ENCODE data around the gene CYP17A1.
"Not testable (repeated sequence)": the region's sequence is repeated elsewhere in the genome, so short reads cannot be mapped to it uniquely, and the experiment has no call there.

CYP17A1 gene

GRCh38 chr10:102837230-102837721, at the start of gene CYP17A1:
CYP17A1 (minus strand) TSS chr10:102837413; CDS start chr10:102837361, 52 bp downstream.
- Histone ChIP-seq H3K27ac (no peak within 1 kb of the TSS), H3K4me3 (no peak within 1 kb of the TSS)

GRCh38 chr10:102880256-102880655, 43.0 kb upstream of the CYP17A1 start:
- H3K27ac ChIP-seq: no peak overlapping the region
- H3K4me3 ChIP-seq: no peak overlapping the region

GRCh38 chr10:102878629-102879028, 41.4 kb upstream of the CYP17A1 start:
- Histone ChIP-seq H3K27ac (no peak overlapping the region), H3K4me3 (no peak overlapping the region)

- no peak overlapping the region for H3K27ac ChIP-seq
- H3K4me3 ChIP-seq: no peak overlapping the region
Observed at GRCh38 chr10:102876747-102877153, 39.5 kb upstream of the CYP17A1 start.

GRCh38 chr10:102872163-102872562, 35.0 kb upstream of the CYP17A1 start:
- no peak overlapping the region for H3K4me3 ChIP-seq
- H3K27ac ChIP-seq: no peak overlapping the region

- H3K4me3 ChIP-seq: peak overlapping the region in 3 of 7 experiments; percentile 27 to 55 (median 32)
- no peak overlapping the region for H3K27ac ChIP-seq
Observed at GRCh38 chr10:102870221-102870620, 33.0 kb upstream of the CYP17A1 start.

- Histone ChIP-seq H3K27ac (peak within 1 kb of the TSS in 8 of 21 experiments; percentile 4 to 64 (median 46)), H3K4me3 (peak within 1 kb of the TSS; percentile 19 to 55 (median 27))
Observed at GRCh38 chr10:102869258-102870198, 32.3 kb upstream of the CYP17A1 start, which contains the start of gene AS3MT. AS3MT (plus strand) TSS chr10:102869470; CDS start chr10:102869593, 123 bp downstream.

- peak overlapping the region in 5 of 7 experiments; percentile 19 to 55 (median 32) for H3K4me3 ChIP-seq
- H3K27ac ChIP-seq: peak overlapping the region in 3 of 21 experiments; percentile 45 to 64 (median 51)
Observed at GRCh38 chr10:102868911-102869257, 31.7 kb upstream of the CYP17A1 start.

- Histone ChIP-seq H3K4me3 (no peak overlapping the region), H3K27ac (no peak overlapping the region)
Observed at GRCh38 chr10:102865620-102866019, 28.4 kb upstream of the CYP17A1 start.

- Histone ChIP-seq H3K4me3 (no peak overlapping the region), H3K27ac (no peak overlapping the region)
Observed at GRCh38 chr10:102863660-102864059, 26.4 kb upstream of the CYP17A1 start.

GRCh38 chr10:102859911-102860310, 22.7 kb upstream of the CYP17A1 start:
- Histone ChIP-seq H3K27ac (no peak overlapping the region), H3K4me3 (no peak overlapping the region)

GRCh38 chr10:102856758-102857424, 19.7 kb upstream of the CYP17A1 start:
- H3K4me3 ChIP-seq: no peak overlapping the region
- no peak overlapping the region for H3K27ac ChIP-seq

GRCh38 chr10:102855731-102856436, 18.7 kb upstream of the CYP17A1 start:
- H3K27ac ChIP-seq: peak overlapping the region in 13 of 21 experiments; percentile 23 to 70 (median 42)
- not testable (repeated sequence) for H3K4me3 ChIP-seq

GRCh38 chr10:102853237-102853636, 16.0 kb upstream of the CYP17A1 start:
- H3K27ac ChIP-seq, H3K4me3 ChIP-seq: not testable (repeated sequence)

- Histone ChIP-seq H3K4me3 (no peak overlapping the region), H3K27ac (peak overlapping the region in 3 of 21 experiments; percentile 3 to 17 (median 10))
Observed at GRCh38 chr10:102850025-102850518, 12.9 kb upstream of the CYP17A1 start.

- H3K27ac ChIP-seq: no peak overlapping the region
- H3K4me3 ChIP-seq: no peak overlapping the region
Observed at GRCh38 chr10:102845352-102845902, 8.2 kb upstream of the CYP17A1 start.

- H3K4me3 ChIP-seq: not testable (repeated sequence)
Observed at GRCh38 chr10:102844190-102844776, 7.1 kb upstream of the CYP17A1 start.

GRCh38 chr10:102843139-102843538, 5.9 kb upstream of the CYP17A1 start:
- not testable (repeated sequence) for H3K4me3 ChIP-seq, H3K27ac ChIP-seq

More at GRCh38 chr10:102844190-102844776, 7.1 kb upstream of the CYP17A1 start:
- H3K27ac ChIP-seq: not testable (repeated sequence)

GRCh38 chr10:102841827-102842345, 4.7 kb upstream of the CYP17A1 start:
- no peak overlapping the region for H3K4me3 ChIP-seq
- no peak overlapping the region for H3K27ac ChIP-seq

Measured in skin epidermis (tissue), 12 donors.